ENCODE results near the gene KLHL3.

The KLHL3 gene

GRCh38 chr5:137679195-137679594 is 56.7 kb downstream of the KLHL3 start:
- DNase-seq (ENCODE audit: low read depth in 2 of 2) = no peak

GRCh38 chr5:137672881-137673280 is 63.0 kb downstream of the KLHL3 start:
- no peak for TF ChIP-seq CTCF (IDR thresholded peaks at IDR 0.05; ENCODE audit: low read depth, low read length)
- H3K4me3 ChIP-seq (replicated peaks in 1 of 2; ENCODE audit: low read depth in 2 of 2, low read length in 2 of 2) = no peak overlapping the region
- no peak for DNase-seq (ENCODE audit: low read depth in 2 of 2)

More at GRCh38 chr5:137679195-137679594, 56.7 kb downstream of the KLHL3 start:
- no peak for TF ChIP-seq CTCF (IDR thresholded peaks at IDR 0.05; ENCODE audit: low read depth, low read length)
- H3K4me3 ChIP-seq (replicated peaks in 1 of 2; ENCODE audit: low read depth in 2 of 2, low read length in 2 of 2) = no peak overlapping the region

GRCh38 chr5:137672001-137672400 is 63.9 kb downstream of the KLHL3 start:
- TF ChIP-seq CTCF (IDR thresholded peaks at IDR 0.05; ENCODE audit: low read depth, low read length) = no peak
- no peak overlapping the region for H3K4me3 ChIP-seq (replicated peaks in 1 of 2; ENCODE audit: low read depth in 2 of 2, low read length in 2 of 2)
- no peak for DNase-seq (ENCODE audit: low read depth in 2 of 2)

- DNase-seq (ENCODE audit: low read depth in 2 of 2) = no peak
- no peak overlapping the region for H3K4me3 ChIP-seq (replicated peaks in 1 of 2; ENCODE audit: low read depth in 2 of 2, low read length in 2 of 2)
- TF ChIP-seq CTCF (IDR thresholded peaks at IDR 0.05; ENCODE audit: low read depth, low read length) = no peak
These were observed 66.1 kb downstream of the KLHL3 start for GRCh38 chr5:137669811-137670210.

- DNase-seq (ENCODE audit: low read depth in 2 of 2) = no peak
- no peak overlapping the region for H3K4me3 ChIP-seq (replicated peaks in 1 of 2; ENCODE audit: low read depth in 2 of 2, low read length in 2 of 2)
- no peak for TF ChIP-seq CTCF (IDR thresholded peaks at IDR 0.05; ENCODE audit: low read depth, low read length)
These were observed 67.3 kb downstream of the KLHL3 start for GRCh38 chr5:137668637-137669036.

- DNase-seq (ENCODE audit: low read depth in 2 of 2) = no peak
- no peak for TF ChIP-seq CTCF (IDR thresholded peaks at IDR 0.05; ENCODE audit: low read depth, low read length)
- H3K4me3 ChIP-seq (replicated peaks in 1 of 2; ENCODE audit: low read depth in 2 of 2, low read length in 2 of 2) = no peak overlapping the region
These were observed 68.5 kb downstream of the KLHL3 start for GRCh38 chr5:137667341-137667740.

- no peak overlapping the region for H3K4me3 ChIP-seq (replicated peaks in 1 of 2; ENCODE audit: low read depth in 2 of 2, low read length in 2 of 2)
- no peak for TF ChIP-seq CTCF (IDR thresholded peaks at IDR 0.05; ENCODE audit: low read depth, low read length)
- no peak for DNase-seq (ENCODE audit: low read depth in 2 of 2)
These were observed 69.0 kb downstream of the KLHL3 start for GRCh38 chr5:137666901-137667300.

All from cardiac fibroblast (primary cell).